Measurements from ENCODE around the gene SPP1.
"Not testable (repeated sequence)": the region's sequence is repeated elsewhere in the genome, so short reads cannot be mapped to it uniquely, and the experiment has no call there.

The SPP1 gene

DNA sequence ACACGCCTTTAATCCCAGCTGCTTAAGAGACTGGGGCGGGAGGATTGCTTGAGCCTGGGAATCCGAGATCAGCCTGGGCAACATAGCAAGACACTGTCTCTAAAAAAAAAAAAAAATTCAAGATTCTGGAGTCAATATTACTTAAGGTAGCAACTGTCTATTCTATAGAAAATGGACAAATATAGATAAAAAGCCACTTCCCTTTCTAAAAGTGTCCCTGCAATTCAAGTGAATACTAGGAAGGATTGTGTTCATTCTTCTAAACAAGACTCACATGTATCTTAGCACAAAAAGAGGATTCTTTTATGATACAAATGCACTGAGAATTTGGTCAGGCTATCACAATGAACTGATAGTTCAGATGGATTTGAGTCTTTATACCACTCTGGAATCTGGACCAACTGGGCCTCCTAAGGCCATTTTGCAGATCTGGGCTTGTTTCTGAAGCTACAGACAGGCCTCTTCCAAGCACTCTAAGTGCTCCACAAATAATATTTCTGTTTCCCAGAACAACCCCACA lies 38.9 kb downstream of the SPP1 start:
- H3K27ac ChIP-seq: no peak overlapping the region
- no peaks in the 10 kb centered on the region for H3K9me3 ChIP-seq (ENCODE audit: low read depth, low read length)
- no peak overlapping the region for H3K9ac ChIP-seq (ENCODE audit: insufficient read length)
- DNase-seq (ENCODE audit: low read depth, low spot score): no peak
- H3K36me3 ChIP-seq (ENCODE audit: insufficient read depth, low read length): no peaks in the 10 kb centered on the region
- TF ChIP-seq POLR2AphosphoS5 (IDR thresholded peaks at IDR 0.05; ENCODE audit: borderline replicate concordance, low read depth, low read length) (no peak), EZH2 (IDR thresholded peaks at IDR 0.05) (no peak), FOXP2 (optimal IDR thresholded peaks at IDR 0.05; ENCODE audit: control extremely low read depth, extremely low read length, insufficient read depth) (no peak)
- no peak overlapping the region for H3K4me3 ChIP-seq

DNA sequence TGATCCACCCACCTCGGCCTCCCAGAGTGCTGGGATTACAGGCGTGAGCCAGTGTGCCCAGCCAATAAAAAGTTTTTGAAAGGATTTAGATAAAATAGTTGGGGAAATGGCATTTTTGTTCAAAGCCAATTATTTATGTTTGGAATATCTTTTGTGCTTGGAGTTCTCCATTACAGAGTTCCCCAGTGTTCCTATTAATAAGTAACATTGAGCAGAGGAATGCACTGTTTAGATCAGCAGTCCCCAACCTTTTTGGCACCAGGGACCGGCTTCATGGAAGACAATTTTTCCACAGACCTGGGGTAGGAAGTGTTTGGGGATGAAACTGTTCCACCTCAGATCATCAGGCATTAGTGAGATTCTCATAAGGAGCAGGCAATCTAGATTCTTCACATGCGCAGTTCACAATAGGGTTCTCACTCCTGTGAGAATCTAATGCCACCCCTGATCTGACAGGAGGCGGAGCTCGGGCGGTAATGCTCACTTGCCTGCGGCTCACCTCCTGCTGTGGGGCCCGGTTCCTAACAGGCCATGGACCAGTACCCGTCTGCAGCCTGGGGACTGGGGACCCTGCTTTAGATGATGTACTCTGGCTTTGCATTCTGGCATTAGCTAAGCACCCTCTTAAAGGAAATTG lies 40.3 kb downstream of the SPP1 start:
- TF ChIP-seq EZH2 (IDR thresholded peaks at IDR 0.05): no peak
- no peak for TF ChIP-seq FOXP2 (optimal IDR thresholded peaks at IDR 0.05; ENCODE audit: control extremely low read depth, extremely low read length, insufficient read depth)
- TF ChIP-seq POLR2AphosphoS5 (IDR thresholded peaks at IDR 0.05; ENCODE audit: borderline replicate concordance, low read depth, low read length): no peak
- no peak overlapping the region for H3K4me3 ChIP-seq
- DNase-seq (ENCODE audit: low read depth, low spot score): no peak
- no peaks in the 10 kb centered on the region for H3K9me3 ChIP-seq (ENCODE audit: low read depth, low read length)
- H3K36me3 ChIP-seq (ENCODE audit: insufficient read depth, low read length): peaks cover 12% of the 10 kb centered on the region
- H3K27ac ChIP-seq: no peak overlapping the region
- H3K9ac ChIP-seq (ENCODE audit: insufficient read length): no peak overlapping the region

DNA sequence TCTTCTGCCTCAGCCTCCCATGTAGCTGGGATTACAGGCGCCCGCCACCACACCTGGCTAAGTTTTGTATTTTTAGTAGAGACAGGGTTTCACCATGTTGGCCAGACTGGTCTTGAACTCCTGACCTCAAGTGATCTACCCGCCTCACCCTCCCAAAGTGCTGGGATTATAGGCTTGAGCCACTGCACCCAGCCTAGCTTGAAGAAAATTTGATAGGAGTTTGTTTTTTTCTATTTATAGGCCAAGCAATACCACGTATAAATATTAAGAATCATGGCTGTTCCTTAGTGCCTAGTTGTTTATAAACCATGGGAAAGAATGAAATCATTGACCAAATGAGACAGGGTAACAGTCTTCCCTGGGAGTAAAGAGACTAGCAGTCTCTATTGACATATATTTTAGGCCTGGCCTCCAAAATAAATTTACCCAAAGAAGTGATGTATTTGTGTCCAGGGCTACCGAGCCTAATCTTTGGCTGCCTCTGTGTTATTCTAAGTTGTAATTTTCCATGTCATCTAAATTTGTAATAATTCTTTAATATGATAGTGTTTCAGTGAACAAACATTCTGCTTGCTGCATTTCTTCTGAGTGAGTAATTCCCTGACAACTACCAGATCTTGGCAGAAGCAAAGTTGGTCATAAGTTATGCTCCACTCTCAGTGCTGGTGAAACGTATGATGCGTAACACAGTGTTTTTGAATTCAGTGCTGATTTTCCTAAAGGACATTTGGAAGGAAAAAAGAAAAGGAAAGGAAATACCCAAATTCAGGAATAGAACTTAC lies 42.2 kb downstream of the SPP1 start:
- TF ChIP-seq EZH2 (IDR thresholded peaks at IDR 0.05) (no peak), FOXP2 (optimal IDR thresholded peaks at IDR 0.05; ENCODE audit: control extremely low read depth, extremely low read length, insufficient read depth) (no peak), POLR2AphosphoS5 (IDR thresholded peaks at IDR 0.05; ENCODE audit: borderline replicate concordance, low read depth, low read length) (no peak)
- peaks cover 30% of the 10 kb centered on the region for H3K36me3 ChIP-seq (ENCODE audit: insufficient read depth, low read length)
- DNase-seq (ENCODE audit: low read depth, low spot score): no peak
- no peaks in the 10 kb centered on the region for H3K9me3 ChIP-seq (ENCODE audit: low read depth, low read length)
- H3K4me3 ChIP-seq: no peak overlapping the region
- no peak overlapping the region for H3K9ac ChIP-seq (ENCODE audit: insufficient read length)
- peak overlapping the region; percentile 70; the same call in 1 of the 2 replicates for H3K27ac ChIP-seq

DNA sequence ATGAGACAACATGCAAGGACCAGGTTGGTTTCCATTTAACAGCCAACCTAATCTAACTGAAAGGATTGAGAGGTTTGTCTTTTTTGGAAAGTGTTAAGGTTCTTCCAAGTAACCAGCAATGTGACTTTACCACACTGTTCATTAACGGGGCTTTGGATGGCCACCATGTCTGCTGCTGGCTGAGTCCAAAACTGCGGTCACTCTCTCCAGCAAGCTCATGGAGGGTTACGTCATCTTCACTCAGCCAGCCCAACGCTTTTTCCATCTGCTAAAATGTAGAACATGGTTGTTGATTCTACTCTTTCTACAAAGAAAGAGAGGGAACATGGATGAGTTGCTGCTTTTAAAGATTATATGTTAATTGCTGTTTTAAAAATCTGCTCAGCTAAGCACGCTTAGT lies 43.0 kb downstream of the SPP1 start:
- Histone ChIP-seq H3K27ac (peak overlapping the region; percentile 70), H3K36me3 (ENCODE audit: insufficient read depth, low read length) (peaks cover 34% of the 10 kb centered on the region), H3K4me3 (no peak overlapping the region; the same call in 1 of the 2 replicates), H3K9me3 (ENCODE audit: low read depth, low read length) (0 out of 2 replicates have a peak, but pooled peaks cover under 1% of the 10 kb centered on the region), H3K9ac (ENCODE audit: insufficient read length) (no peak overlapping the region)
- TF ChIP-seq EZH2 (IDR thresholded peaks at IDR 0.05) (no peak), FOXP2 (optimal IDR thresholded peaks at IDR 0.05; ENCODE audit: control extremely low read depth, extremely low read length, insufficient read depth) (no peak), POLR2AphosphoS5 (IDR thresholded peaks at IDR 0.05; ENCODE audit: borderline replicate concordance, low read depth, low read length) (no peak)
- DNase-seq (ENCODE audit: low read depth, low spot score): no peak

DNA sequence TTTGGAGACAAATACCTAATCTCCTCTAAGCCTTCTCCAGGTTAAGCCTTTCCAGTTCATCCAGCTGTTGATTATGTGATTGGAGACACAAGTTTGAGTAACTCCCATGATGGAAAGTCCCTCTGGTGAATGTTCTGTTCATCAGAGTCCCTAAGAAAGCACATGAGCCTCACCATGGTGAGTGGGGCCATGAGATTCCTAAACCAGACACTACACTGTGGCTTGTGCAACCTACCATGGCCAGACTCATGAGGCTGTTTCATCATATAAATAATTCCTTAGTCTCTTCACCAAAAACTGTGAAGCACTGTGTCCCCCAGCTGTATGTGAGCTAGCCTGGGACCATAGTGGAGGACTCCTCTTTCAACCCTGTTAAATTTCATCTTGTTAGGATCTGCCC lies 46.3 kb downstream of the SPP1 start:
- TF ChIP-seq EZH2 (IDR thresholded peaks at IDR 0.05) (no peak), POLR2AphosphoS5 (IDR thresholded peaks at IDR 0.05; ENCODE audit: borderline replicate concordance, low read depth, low read length) (no peak), FOXP2 (optimal IDR thresholded peaks at IDR 0.05; ENCODE audit: control extremely low read depth, extremely low read length, insufficient read depth) (no peak)
- Histone ChIP-seq H3K9me3 (ENCODE audit: low read depth, low read length) (peaks cover 7% of the 10 kb centered on the region; the same call in 1 of the 2 replicates), H3K4me3 (no peak overlapping the region), H3K27ac (no peak overlapping the region), H3K36me3 (ENCODE audit: insufficient read depth, low read length) (peaks cover 62% of the 10 kb centered on the region), H3K9ac (ENCODE audit: insufficient read length) (no peak overlapping the region)
- DNase-seq (ENCODE audit: low read depth, low spot score): no peak

DNA sequence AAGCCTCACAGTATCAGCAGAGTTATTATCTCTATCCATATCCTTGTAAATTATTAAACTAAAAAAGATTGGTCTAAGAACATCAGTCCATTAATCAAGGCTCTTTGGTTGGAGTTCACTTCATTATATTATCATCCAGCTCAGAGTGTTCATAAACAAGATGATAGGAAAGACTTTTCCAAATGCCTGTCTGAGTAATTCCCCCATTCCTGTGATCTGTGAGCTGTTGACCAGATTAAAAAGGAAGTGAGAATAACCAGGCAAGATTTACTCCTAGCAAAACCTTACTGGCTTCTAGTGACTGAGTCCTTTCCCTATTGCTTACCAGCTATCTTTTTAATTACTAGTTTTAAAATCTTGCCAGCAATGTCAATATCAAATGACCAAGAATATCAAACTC lies 46.8 kb downstream of the SPP1 start:
- no peak for DNase-seq (ENCODE audit: low read depth, low spot score)
- peaks cover 62% of the 10 kb centered on the region for H3K36me3 ChIP-seq (ENCODE audit: insufficient read depth, low read length)

DNA sequence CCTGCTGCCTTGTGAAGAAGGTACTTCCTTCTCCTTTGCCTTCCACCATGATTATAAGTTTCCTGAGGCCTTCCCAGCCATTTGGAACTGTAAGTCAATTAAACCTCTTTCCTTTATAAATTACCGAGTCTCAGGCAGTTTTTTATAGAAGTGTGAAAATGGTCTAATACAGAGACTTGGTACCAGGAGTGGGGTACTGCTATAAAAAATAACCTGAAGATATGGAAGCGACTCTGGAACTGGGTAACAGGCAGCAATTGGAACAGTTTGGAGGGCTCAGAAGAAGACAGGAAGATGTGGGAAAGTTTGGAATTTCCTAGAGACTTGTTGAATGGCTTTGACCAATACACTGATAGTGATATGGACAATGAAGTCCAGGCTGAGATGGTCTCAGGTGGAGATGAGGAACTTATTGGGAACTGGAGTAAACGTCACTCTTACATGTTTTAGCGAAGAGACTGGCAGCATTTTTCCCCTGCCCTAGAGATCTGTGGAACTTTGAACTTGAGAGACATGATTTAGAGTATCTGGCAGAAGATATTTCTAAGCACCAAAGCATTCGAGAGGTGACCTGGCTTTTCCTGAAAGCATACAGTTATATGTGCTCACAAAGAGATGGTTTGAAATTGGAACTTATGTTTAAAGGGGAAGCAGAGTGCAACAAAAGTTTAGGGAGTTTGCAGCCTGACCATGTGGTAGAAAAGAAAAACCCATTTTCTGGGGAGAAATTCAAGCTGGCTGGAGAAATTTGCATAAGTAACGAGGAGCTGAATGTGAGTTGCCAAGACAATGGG lies 50.6 kb downstream of the SPP1 start:
- H3K4me3 ChIP-seq; H3K27ac ChIP-seq; H3K9me3 ChIP-seq (ENCODE audit: low read depth, low read length); DNase-seq (ENCODE audit: low read depth, low spot score); H3K9ac ChIP-seq (ENCODE audit: insufficient read length): not testable (repeated sequence)
- H3K36me3 ChIP-seq (ENCODE audit: insufficient read depth, low read length): peaks cover 52% of the 10 kb centered on the region

More for the DNA sequence above, 46.8 kb downstream of the SPP1 start:
- Histone ChIP-seq H3K27ac (no peak overlapping the region), H3K9me3 (ENCODE audit: low read depth, low read length) (peaks cover 7% of the 10 kb centered on the region; the same call in 1 of the 2 replicates), H3K4me3 (no peak overlapping the region), H3K9ac (ENCODE audit: insufficient read length) (no peak overlapping the region)
- no peak for TF ChIP-seq FOXP2 (optimal IDR thresholded peaks at IDR 0.05; ENCODE audit: control extremely low read depth, extremely low read length, insufficient read depth)
- no peak for TF ChIP-seq EZH2 (IDR thresholded peaks at IDR 0.05)
- no peak for TF ChIP-seq POLR2AphosphoS5 (IDR thresholded peaks at IDR 0.05; ENCODE audit: borderline replicate concordance, low read depth, low read length)

Measured in SK-N-MC (cell line).